GM04503 (cell line): ENCODE measurements around the gene CCDC88C.

Experiments
- DNase-seq: peaks from one replicate; pipeline ENCODE4 v3.0.0-alpha.2; 2012; ENCODE audit warnings: low read depth

CCDC88C gene

DNA sequence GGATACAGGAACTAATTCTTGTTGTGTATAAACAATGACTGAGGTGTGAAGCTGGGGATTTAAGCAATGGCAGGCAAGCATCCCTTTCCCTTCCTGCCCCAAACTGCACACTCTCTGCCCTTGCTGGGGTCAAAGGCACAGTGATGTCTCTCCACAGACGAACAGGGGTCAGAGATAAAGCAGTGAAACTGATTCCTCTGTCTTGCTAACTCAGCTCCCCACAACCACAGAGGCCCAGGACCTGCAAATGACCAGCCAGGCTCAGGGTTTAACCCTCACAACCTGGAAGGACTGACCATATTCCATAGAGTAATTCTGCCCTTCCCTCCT, 67.2 kb downstream of the CCDC88C start:
- no peak for DNase-seq

DNA sequence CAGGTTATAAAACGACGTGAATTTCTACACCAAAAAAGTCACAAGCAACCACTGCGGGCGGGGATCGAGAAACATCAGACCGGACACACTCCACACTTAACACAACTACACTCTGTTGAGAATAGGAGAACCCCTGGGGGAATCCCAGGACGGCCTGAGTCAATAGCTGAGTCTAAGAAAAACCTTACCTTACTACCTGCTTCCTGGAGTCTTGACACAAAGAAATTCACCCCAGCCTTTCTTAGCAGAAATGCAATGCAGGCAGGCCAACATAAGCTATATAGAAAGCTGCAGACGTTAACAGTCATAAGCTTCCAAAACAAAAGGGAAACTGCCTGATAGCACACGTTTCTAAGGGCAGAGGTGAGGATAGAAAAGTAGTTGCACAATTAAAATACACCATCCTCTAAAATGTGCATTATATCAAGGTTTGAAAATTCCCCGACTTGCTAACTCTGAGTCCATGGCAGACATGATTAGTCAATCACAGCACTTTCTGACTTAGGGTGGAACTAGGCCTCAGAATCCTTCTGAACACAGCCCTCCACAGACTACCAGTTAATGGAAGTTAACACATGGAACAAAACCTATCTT, 68.0 kb downstream of the CCDC88C start:
- DNase-seq = no peak

- DNase-seq = no peak
Observed at GRCh38 chr14:91348845-91349465, 68.7 kb downstream of the CCDC88C start.

GRCh38 chr14:91346838-91347173, 70.8 kb downstream of the CCDC88C start:
- no peak for DNase-seq

GRCh38 chr14:91344096-91344495, 73.5 kb downstream of the CCDC88C start:
- DNase-seq = no peak

- no peak for DNase-seq
Observed at GRCh38 chr14:91343051-91343450, 74.6 kb downstream of the CCDC88C start.

GRCh38 chr14:91342206-91342760, 75.3 kb downstream of the CCDC88C start:
- no peak for DNase-seq

DNA sequence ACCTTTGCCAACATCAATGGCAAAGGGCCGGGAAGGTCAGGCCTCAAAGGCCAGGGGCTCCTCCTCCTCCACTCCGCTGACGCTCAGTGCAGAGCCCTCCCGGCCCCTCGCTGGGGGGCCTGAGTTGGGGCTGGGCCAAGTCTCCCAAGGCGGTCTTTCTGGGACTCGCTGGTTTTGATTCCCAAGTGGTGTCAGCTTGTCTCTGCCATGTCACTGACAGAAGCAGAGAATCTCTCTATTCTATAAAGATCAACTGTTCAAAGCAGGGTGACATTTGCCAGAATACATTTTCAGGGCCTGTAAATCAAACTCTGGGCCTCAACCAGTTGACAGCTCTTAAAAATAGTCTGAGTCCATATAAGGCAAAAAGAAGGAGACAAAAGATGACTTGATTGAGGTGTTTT, 75.9 kb downstream of the CCDC88C start:
- DNase-seq = no peak

DNA sequence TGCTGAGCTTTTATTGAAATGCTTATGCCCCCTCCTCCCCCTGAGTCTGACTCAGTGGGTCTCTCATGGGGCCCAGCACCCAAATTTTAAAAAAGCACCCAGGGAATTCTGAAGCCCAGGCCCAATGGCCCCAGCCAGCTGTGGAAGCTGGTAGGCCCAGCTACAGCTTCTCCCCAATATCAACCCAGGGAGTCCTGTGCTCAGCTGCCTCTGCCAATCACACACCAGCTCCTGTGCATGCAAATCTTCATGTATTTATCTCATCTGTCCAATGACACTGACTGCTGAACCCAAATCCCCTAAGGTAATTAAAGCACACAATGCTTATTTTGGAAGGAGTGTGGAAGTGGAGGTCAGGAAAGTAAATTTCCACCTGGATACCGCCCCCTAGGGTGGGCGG, 76.3 kb downstream of the CCDC88C start:
- DNase-seq = no peak

- DNase-seq = no peak
Observed at GRCh38 chr14:91339671-91340369, 77.8 kb downstream of the CCDC88C start.

- no peak for DNase-seq
Observed at GRCh38 chr14:91339076-91339475, 78.5 kb downstream of the CCDC88C start.

DNA sequence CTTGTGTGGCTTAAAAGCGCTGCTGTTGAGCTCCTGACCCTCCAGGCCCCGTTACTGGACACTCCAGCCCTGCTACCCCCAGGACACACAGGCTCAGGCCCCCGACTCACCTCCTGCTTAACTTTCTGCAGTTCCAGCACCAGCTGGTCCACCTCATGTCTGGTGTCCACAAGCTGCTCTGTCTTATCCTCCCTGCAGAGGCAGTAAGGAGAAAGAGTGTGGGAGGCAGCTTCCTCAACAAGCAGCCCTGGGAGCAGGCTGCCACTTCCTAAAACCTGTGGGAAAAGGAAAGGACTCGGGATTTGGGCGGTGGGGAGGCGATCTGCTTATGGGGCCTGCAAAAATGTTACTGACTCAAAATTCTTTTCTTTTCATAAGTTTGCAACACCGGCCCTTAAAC, 79.2 kb downstream of the CCDC88C start:
- DNase-seq = no peak

DNA sequence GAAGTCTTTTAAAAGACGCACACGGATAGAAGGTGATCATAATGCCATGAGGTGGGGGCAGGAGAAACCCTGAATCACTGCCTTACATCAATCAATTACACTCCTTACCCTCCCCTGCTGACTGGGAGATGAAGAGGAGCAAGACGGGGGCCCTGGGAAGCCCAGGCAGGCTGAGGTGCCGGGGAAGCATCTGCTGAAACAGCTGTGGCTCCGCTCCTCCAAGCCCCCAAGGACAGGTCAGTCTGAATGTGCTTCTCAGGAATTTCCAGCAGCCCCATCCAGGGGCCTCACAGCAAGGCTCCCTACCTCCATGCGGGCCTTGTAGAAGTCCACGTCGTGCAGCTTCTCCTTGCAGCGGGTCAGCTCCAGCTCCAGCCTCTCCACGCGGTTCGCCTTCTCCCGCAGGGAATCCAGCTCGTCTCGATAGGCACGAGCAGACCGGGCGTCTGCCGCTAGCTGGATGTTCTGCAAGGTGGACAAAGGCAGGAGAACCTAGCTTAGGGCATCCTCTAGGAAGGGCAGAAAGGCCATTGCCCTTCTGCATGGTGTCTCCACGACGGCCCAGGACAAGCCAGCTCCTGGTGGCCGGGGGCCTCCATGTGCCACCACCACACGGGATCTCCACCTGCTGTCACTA, 79.8 kb downstream of the CCDC88C start:
- no peak for DNase-seq

DNA sequence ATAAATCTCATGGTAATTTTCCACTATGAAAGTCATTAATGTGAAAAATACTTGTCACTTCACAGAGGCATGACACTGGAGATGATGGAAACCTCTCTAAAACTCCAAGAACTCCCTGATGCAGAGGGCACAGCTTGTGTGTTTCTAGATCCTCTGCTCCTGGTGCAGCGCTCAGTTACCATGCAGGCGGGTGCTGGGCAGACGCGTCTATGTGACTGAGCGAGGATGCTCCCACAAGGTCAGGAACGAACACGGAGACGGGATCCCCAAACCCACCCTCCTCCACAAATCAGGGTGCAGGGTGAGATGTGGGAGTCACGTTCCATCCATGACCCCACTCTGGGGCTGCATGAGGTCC, 81.5 kb downstream of the CCDC88C start:
- no peak for DNase-seq

DNA sequence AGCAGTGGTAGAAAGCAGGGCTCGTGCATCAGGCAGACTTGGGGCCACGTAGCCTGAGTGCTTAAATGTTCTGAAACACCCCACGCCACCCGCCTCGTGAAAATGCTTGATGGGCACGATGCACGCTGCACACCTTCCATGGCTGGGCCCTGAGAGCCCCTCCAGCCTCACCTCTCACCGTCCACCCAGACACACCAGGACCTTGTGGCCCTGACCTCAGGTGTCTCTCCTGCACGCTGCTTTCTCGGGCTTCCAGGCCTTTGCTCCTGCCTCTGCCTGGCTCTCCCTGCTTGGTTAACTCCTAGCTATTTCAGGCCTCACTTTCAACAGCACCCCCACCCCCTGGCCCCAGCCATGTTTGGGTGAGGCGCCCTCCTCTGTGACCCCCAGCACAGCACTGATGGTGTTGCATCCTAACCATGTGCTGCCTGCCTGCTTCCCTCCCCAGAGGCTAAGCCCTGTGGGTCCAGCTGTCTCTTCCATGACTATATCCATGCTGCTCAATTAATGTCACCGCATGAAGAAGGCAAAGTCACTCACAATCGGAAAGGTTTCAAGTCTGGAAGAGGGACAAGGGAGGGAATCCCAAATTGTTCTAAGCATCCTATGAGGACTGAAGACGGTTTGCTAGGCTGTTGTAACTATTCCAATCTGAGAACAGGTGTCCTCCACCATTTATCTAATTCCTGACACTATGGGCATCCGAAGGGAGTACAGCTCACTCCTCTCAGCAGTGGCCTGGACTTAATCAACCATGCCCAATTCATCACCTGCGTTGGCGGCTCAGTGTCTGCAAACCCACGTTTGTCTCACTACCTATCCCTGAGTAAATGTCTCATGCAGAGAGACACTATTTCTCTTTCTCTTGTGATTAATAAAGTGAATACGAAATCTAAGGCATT, 82.2 kb downstream of the CCDC88C start:
- DNase-seq = no peak

- no peak for DNase-seq
Observed at GRCh38 chr14:91333650-91334039, 84.0 kb downstream of the CCDC88C start.

DNA sequence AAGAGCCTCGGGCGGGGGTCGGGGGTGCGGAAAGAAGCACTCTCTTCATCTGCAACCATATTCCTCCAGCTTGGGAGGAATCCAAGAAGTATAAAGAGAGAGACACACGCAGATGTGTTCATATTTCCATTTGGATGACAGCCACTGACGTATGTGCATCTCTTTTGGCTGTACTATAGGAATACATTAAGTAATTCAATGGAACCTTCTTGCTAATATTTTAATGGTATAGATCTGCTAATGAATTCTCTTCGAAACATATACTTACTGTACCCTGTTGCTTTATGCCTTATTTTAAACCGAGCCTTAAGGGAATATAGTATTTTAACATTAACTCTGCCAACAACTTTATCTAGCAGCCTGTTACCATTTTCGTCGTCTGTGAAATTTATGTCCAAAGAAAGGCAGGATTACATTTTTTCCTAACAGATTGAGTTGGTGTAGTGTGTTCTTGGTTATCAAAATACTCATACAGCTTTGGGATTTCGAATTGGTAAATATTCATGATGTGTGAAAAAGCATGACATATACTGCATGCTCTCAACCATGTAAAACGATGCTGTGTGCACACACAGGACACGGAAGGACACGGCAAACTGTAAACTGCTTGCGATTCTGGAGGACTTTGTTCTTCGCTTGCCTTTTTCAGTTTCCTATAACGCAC, 84.5 kb downstream of the CCDC88C start:
- no peak for DNase-seq

DNA sequence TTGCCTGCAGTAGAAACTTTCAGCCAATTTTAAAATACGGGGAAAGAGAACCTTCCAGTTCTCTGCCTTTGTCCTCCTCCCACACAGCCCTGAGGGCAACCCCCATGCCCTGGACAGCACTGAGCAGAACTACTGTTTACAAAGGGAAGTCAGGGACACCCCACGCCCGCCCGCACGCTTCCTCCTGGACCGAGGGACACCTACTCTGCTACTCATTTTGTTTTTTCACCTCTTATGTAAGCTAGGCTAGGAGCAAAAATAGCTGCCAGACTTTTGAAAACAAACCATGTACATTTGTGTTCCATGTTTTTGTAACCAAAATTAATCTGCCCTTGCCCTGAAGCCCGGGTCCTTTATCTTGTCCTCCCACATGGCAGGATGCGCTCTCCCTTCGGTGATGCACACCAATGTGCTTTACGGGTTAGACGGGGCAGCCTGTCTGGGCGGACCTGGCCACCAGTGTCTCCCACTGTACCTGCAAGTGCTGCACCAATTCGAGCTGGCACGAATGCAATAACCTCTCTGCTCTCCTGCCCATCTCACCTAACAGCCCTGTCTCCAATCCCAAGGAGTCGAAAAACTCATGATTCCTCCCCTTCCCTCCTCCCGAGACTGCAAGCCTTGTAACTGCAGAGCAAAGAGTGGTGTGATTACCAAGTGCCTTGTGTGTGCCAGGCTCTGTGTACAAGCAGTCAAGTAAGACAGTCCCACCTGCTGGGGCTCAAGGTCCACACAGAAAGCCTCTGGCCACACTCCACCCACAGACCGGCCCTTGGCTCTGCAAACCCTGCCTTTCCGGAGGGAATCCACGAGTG, 85.2 kb downstream of the CCDC88C start:
- DNase-seq = no peak

- no peak for DNase-seq
Observed at GRCh38 chr14:91331721-91332120, 85.9 kb downstream of the CCDC88C start.

GRCh38 chr14:91330856-91331255, 86.8 kb downstream of the CCDC88C start:
- no peak for DNase-seq
